KG1 (cell line): Measurements from ENCODE around the gene MTUS2.
A peak's percentile ranks its signal among the peaks of the same experiment; 100 is the strongest.

ENCODE experiments used
- DNase-seq: peaks from one replicate; lab custom pipeline; 2025; lab: John Stamatoyannopoulos, UW

MTUS2 gene

DNA sequence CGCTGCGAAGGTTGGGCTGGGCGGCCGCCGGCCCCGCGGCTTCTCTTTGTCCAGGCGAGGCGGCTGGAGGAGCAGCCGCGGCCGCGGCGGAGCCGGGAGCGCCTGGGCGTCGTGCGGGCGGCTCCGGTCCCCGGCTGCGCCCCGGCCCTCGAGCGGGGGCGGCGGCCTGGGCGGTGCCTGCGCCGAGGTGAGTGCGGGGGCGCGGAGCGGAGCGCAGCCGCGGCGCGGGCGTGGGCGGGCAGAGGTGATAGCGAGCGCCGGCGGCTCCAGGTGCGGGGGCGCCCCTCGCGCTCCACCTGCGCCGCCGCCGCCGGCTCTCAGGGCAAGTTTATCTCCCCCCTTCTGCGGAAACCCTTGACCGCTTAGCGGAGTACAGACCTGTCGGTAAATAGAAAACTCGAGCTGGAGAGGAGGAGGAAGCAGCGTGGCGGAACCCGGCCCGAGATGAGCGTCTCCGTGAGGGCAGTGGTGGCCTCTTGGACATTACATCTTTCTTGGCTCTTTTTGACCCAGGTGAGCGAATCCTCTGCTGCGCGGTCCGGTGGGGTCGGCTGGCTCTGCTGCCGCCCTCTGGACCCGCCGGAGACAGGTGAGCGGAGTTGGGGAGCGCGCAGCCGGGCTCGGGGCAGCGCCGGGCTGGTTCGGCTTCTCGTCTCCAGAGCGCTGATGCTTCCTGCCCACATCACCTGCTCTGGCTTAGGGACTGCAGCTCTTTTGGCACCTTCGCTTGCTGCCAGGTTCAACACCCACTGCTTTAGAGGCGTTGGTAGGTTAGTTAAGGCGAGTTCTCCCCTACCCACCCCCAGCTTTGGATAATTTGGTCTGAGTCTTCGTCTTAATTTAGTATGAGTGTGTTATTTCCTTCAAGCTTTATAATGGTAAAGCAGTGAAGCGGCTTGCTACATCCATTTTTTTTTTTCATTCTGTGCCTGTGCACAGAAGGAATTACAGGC lies at the start of gene MTUS2:
Gene MTUS2 (plus strand): TSS at position 241 of the 953 bp plus-strand sequence.
- no peak for DNase-seq

DNA sequence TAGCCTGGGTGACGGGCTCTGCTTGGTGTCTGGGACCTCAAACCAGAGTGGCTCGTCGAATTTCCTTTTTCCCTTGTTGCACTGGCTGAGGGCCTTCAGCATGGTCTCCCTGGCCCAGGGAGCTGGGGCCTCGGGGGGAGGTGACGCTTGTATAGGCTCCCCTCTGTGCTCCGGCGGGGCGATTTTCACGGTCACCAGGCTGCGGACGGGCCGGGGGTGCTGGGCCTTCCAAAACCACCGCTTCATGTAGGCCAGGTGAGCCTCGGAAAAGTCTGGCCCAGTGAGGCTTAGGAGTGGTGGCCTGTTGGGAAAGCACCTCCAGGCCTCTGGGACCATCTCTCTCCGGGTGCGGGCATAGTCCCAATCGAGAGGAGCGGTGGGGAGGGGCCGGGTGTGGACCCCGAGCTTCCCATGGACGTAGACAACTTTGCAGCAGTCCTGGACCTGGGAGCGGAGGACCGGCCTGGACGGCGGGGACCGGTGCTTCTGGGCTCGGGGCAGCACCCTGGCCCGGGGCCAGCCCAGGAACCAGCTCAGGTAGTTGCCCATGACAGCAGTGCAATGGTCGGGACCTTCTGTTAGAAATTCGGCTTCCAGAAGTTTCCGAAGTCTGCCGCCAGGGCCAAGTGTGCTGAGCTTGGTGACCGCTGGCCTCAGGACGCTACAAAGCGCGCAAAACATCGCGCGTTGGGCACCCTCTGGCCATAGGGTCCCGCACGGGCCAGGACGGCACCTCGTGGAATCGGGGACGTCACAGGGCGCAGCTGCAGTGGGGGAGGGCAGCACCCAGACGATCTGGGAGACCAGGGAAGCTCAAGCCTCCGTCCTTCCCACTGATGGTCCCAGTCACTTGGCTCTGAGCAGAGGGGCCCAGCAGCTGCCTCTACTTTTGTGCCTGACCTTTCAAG lies 41.6 kb upstream of the MTUS2 start:
- DNase-seq = no peak

DNA sequence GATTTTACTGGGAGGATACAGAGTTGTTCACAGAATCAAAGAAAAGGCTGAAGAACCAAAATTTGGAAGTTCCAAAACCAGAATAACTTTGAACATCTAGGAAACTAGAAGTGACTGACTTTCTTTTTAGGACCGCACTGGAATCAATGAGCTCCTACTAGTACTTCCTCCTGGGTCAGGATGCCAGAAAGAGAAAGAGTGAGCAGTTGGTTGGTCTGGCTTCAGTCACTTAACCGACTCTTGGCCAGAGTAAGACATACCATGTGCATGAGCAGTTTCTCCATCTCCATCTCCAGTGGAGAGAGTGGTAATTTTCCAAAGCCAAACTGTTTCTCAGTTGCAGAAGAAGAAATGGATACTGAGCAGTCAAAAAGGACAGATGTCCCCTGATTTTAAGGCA lies 27.1 kb upstream of the MTUS2 start:
- no peak for DNase-seq

DNA sequence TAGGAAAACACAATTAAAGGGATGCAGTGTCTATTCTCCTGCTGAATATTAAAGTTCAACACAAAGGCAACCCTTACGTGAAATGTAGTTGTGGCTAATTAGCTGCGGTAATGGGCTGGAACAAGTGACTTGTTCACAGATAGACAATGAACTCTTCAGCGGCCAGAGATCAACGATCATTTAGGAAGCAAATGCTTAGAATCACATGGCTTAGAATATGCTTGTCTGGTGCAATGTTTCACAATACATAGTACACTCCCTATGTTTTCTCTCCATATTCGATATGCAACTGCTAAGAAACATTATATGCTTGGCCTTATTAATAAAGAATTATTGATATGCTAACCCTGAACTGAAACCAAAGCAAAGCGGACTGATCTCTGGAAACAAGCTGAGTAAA lies 25.7 kb upstream of the MTUS2 start:
- DNase-seq = no peak

DNA sequence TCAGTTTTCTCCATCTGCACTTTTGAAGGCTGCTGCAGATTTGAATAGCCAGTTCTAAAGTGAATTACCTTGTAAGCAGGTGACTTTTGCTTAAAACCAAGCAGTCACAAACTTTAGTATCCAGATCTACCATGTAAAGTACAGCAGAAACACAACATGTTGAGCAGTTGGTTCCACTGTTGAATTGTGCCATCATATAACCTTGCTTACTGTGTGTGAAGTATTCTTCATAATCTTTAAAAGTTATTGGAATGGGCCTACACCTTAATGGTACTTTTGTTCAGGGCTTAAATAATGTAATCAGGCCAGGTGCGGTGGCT lies 23.2 kb upstream of the MTUS2 start:
- no peak for DNase-seq

DNA sequence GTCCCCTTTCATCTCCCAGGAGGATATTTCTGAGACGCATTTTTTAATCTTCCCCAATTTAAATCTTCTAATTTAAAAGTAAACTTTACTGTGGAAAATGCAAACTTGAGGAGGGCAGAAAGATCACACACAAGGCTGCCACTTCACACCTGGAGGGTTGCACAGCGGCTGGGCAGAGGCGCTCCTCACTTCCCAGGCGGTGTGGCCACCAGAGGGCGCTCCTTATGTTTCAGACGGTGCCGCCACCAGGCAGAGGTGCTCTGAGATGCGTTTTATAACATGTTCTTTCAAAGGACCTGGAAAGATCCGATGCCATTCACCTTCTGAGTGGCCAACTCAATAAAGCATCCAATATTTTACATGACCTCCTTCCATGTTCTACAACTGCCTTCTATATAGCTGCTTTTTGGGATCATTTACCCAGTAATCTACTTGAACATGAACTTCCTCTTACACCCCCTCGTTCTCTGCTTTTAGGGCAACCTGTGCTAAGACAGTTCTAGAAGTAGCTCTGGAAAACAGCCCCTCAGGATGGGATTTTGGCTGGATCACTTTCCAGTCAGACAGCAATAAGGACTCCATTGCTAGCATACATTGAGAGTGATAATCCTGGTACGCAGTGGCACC lies 14.8 kb upstream of the MTUS2 start:
- peak; percentile 7 for DNase-seq

DNA sequence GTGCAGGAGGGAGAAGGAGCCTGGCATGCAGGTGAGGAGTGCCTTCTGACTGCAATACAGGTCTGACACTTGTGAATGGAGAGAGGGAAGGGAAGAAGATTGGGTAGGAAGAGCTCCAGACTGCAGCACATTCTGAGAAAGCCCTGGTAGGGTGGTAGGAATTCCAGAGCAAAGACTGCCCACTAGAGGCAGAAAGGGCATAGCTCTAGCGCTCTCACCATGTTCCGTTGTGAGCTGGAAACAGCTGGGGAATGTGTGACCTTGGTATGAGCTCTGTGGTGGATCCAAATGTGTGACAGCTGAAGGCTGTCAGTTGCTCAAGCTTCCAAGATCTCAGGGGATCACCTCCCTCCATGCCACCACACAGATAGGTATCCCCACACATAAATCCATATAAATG lies 2.9 kb upstream of the MTUS2 start:
- DNase-seq = no peak

DNA sequence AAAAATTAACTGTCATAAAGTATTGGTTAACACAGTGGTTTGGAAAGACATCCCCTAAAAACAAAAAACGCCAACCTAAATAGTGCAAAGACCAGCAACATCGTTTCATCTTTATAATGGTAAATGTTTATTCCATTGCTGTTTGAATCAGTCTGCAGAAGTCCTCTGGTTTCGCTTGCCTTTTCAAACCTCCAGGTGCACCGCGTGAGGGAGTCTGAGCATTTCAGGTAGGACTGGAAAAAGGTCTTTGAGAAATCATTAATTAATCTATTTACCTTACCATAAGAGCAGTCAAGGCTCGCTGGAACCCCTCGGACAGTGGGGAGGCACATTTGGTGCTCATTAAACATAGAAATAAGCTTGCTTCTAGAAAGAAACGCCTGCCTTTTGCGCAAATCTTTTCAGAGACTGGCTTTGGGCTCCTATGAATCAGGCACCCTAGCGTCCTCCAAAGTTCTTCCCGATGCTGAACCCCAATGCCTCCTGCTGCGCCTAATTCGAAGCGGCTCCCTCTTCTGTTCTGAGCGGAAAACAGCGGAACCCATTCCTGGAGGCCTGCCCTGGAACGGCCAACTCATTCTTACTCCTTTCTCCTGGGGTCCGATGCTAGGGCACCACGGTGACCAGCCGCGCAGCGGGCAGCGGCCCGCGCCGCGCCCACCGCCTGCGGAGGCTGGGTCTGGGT lies 951 bp upstream of the MTUS2 start:
- peak; percentile 8 for DNase-seq

DNA sequence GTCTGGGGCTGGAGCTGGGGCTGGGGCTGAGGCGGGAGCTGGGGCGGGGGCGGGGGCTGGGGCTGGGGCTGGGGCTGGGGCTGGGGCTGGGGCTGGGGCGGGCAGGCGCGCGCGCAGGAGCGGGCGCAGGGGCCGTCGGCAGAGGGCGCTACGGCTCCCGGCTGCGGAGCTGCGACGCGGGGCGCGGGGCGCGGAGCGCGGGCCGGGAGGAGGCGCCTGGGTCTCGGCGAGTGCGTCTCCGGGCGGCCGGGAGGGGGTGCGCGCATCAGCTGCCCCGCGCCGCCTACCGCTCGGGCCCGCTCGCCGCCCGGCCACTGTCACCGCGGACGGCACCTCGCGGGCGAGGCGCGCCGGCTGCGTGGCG lies 422 bp upstream of the MTUS2 start:
- peak; percentile 6 for DNase-seq

DNA sequence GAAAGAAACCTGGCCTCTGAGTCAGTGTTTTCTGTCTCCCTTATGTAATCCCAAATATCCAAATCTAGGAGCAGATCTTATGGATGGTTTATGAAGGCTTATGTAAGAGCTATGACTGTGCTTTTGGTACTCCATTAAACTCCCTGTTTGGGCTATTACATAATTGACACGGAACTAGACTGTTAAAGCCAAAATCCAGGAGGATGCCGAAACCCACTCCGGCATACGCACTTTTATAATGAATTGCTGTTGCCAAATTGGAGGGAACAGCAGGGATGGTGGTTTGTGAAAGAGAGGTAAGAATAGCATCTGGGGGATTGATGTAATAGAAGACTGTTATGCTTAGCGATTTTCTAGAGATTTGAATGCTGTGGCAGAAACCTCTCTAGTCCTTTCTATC lies 2.0 kb downstream of the MTUS2 start:
- no peak for DNase-seq

DNA sequence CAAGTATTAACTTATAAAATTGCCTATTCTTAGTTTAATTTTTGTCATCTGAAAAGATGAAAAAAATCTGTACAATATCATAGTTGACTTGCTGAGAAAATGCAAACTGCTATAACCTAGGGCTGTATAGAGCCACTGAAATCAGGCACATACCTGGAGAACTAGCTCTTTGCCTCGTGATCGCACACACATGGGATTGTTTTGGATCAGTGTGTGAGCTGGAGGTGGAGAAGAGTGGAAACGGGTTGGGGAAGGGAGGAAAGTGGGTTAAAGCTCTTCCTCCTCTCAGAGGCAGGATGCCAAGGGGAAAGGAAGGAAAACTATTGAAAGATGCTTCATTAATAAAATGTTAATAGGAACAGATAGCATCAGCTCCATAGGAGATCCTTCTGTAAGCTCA lies 2.7 kb downstream of the MTUS2 start:
- DNase-seq = no peak

DNA sequence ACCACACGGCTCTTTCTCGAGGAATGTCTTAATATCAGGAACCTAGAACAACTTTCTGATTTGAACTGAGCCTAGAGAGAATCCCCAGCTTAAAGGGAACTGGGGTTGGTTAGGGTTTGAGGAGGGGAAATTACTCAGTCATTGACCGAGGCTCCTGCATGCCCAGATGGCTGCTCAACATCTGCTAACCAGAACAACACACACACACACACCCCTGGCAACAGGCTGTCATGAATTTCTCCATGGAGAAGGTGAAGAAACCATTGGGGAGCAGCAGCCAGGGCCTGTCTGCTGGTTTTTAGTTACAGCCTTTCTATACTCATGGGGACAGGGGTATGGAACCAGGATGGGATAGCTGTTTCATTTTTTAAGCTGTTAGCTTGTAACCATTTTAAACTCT lies 5.2 kb downstream of the MTUS2 start:
- DNase-seq = no peak

DNA sequence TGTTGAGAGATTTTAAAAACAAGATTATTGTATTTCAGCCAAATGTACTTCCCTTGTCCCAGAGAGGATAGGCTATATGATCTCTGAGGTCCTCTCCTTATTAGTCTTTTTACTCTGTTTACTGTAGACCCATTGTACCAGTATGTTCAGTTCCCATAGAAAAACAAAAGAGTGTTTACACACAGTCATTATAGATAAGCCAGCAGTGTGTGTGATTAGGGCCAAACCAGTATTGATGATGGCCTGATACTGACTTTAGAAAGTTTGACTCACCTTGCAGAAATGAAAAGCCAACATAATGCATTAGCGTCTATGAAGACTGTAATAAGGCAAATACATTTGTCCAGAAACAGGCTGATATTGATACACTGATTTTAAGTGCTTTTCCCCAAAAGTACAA lies 6.2 kb downstream of the MTUS2 start:
- DNase-seq = no peak

DNA sequence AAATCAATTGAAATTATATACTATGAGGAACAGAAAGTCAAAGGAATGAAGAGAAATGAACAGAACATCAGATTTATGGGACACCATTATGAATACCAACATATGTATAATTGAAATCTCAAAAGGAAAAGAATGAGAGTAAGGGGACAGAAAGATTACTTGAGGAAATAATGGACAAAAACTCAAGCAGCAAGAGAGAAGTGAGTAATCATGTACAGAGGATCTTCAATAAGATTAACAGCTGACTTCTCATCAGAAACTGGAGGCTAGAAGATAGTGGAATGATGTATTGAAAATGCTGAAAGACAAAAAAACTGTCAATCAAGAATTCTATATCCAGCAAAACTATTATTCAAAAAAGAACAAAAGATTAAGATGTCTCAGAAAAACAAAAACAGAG lies 10.4 kb downstream of the MTUS2 start:
- DNase-seq = no peak

DNA sequence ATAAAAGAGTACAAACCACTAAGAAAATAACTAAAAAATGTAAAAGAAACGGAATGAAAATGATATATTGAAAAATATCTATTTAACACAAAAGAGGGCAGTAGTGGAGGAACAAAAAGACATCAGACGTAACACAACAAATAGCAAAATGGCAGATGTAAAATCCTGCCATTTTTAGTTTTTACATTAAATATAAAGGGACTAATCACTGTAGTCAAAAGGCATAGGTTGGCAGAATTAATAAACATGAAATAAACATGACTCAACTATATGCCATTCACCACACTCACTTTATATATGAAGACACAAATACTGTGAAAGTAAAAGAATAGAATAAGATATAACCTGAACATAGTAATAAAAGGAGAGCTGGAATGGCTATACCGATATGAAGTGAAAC lies 11.0 kb downstream of the MTUS2 start:
- DNase-seq = no peak

DNA sequence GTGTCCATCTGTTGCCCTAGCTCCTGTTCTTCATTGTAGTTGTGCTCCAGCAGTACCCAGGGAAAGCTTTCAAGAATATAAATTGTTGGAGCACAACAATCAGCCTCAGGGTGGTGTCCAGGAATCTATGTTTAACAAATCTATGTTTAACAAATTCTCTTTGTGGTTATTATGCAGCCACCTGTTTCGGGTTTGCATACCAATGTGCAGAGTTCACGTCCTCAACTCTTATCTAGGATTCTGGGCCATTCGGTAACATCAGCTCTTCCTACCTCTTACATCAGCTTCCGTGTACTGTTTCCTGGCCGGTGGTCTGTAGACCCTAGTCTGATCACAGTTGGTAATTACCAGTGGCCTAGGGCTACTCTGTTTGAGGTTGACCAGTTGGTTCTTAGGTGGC lies 17.0 kb downstream of the MTUS2 start:
- DNase-seq = no peak

DNA sequence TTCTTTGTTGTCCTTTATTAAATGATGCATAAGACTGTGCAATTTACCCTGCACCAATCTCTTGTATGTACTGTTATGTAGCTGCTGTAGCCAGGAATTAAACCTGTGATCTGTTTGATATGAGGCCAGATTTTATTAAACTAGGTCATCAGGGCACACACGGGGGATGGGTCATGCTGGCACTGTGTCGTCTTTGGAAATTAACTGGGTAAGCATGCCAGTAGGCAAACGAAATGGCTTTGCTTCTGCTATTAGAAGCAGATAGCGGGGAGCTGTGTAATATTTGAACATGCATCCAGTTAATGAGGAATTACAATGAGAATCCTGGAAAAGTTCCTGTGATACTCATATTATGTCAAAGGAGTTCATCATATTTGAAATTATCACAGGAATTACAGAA lies 23.5 kb downstream of the MTUS2 start:
- DNase-seq = no peak

DNA sequence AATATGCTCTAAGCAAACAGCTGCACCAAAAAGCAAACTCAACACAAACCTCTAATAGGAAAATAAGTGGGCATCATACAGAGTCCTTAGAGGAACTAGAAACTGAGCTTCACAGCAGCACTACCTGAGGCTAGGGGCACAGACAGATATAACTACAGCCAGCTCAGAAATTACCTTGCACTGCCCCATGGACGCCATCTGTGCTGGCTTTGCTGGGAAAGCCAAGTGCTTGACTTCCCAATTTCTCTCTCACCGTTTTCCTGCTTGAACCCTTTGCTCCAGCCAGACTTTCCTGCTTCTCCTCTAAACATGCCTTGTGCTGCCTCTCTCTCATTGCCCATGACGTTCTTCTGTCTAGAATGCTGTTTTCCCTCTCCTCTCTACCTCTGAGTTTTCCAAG lies 29.3 kb downstream of the MTUS2 start:
- no peak for DNase-seq

DNA sequence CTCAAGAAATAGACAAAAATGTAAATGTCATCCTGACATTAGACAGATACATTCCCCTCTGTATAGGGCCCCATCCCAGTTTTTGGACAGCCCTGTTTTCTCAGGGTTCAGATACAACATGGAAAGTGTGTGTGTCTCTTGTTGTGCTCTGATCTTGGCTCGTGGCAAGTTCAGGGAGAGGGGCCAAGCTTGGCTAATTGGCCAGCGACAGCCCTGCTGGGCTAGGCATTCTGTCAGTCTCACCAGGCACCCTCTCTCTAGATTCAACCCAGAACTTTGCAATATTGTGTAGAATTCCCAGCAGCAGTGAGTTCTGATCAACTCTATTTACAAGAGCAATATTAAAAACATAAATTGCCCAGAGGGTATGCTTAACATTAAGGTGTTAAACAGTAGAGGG lies 30.1 kb downstream of the MTUS2 start:
- no peak for DNase-seq

DNA sequence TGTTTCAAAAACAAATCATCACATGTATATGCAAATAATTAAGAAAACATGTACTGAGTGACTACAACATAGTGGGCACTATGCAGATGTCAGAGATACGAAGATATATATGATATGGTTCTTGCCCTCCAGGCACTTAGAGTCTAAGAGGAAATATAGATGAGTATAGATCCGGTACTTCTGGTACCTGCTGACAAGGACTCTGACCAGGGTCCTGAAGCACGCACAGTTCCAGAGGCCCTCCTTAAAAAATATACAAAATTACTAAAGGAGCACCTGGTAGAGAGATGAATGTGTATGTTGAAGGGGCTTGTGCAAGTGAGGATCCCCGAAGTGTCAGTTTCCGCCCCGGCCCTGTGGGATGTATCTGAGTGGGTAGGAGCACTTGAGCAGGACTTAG lies 31.3 kb downstream of the MTUS2 start:
- DNase-seq = no peak

DNA sequence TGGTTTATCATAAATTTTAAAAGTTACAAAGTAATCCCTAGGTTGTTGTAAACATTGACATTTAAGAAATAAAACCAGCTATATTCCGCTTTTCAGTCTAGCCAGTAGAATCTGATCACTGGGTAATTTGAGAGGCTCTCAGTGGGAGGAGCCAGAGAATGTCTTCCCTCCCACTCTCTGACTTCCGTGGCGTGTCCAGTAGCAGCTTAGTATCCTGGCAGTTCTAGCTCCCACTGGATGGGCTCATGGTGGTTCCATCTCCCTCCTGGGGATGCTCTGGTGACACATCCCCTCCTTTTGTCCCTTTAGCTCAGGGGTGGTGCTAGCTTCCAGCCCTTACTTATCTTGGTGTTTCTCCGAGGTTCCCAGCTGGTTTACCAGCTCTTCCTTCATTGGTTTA lies 34.5 kb downstream of the MTUS2 start:
- no peak for DNase-seq

DNA sequence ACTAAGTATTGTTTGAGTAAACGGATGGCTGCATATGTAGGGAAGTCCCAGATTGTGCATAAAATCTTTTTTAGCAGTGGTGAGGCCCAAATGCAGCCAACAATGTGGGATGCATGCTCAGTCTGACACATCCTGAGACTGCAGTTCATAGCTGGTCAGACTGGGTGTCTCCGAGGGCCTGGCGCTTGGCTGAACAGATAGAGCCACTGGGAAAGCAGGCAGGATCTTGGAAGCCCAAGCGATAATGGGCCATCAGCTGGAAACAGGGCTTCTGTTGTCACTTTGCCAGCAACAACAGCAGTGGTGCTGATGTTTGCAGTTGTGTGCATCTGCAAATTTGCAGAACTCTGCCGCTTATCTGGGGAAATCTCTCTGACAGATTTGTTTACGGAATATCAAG lies 36.1 kb downstream of the MTUS2 start:
- DNase-seq = no peak
